ENCODE results near the gene NACC2. TPM values are rescaled to one million over a fixed set of nuclear protein-coding genes. Genes with fewer than 3 reads are reported as not detected.

The NACC2 gene
- total and polyA plus RNA-seq, 9 of the 15 experiments (the other 6 are each of a cell fraction or from before 2014, with no cell fraction given), result 0.70 to 25.1 (median 5.6) TPM

- TF ChIP-seq TEAD4 (IDR thresholded peaks at IDR 0.05; ENCODE audit: low read length) (no peak), TEAD4 (CRISPR knock-in tag; IDR thresholded peaks at IDR 0.05; ENCODE audit: borderline replicate concordance) (no peak), RBFOX2 (IDR thresholded peaks at IDR 0.05; ENCODE audit: low read depth, low read length) (peak; percentile 47; the same call in 1 of the 2 replicates), NFIC (IDR thresholded peaks at IDR 0.05) (no peak), MAZ (CRISPR knock-in tag; conservative IDR thresholded peaks at IDR 0.05 in 1 of 2, IDR thresholded peaks at IDR 0.05 in 1 of 2) (peak; percentile 14 to 19; a peak in 2 of 4 replicates), NRF1 (conservative IDR thresholded peaks at IDR 0.05 in 1 of 2, IDR thresholded peaks at IDR 0.05 in 1 of 2) (peak; percentile 47 to 56; a peak in 3 of 4 replicates), ZBTB7A (IDR thresholded peaks at IDR 0.05; ENCODE audit: borderline replicate concordance, control insufficient read depth, low read depth, low read length) (peak; percentile 42; the same call in 1 of the 2 replicates), ZNF444 (CRISPR knock-in tag; IDR thresholded peaks at IDR 0.05) (no peak), CTBP1 (IDR thresholded peaks at IDR 0.05; ENCODE audit: borderline replicate concordance) (peak; percentile 37), MIER1 (IDR thresholded peaks at IDR 0.05; ENCODE audit: low read depth) (no peak), ZNF766 (CRISPR knock-in tag; conservative IDR thresholded peaks at IDR 0.05) (0 out of 2 replicates have a peak, but pooled peaks have one; percentile 41), POLR2AphosphoS5 (IDR thresholded peaks at IDR 0.05; ENCODE audit: control insufficient read depth, insufficient read depth, low read depth, low read length) (peak; percentile 36; the same call in 1 of the 2 replicates), THAP12 (CRISPR knock-in tag; IDR thresholded peaks at IDR 0.05) (0 out of 2 replicates have a peak, but pooled peaks have one; percentile 10)
- TF ChIP-seq, protein P1, sequence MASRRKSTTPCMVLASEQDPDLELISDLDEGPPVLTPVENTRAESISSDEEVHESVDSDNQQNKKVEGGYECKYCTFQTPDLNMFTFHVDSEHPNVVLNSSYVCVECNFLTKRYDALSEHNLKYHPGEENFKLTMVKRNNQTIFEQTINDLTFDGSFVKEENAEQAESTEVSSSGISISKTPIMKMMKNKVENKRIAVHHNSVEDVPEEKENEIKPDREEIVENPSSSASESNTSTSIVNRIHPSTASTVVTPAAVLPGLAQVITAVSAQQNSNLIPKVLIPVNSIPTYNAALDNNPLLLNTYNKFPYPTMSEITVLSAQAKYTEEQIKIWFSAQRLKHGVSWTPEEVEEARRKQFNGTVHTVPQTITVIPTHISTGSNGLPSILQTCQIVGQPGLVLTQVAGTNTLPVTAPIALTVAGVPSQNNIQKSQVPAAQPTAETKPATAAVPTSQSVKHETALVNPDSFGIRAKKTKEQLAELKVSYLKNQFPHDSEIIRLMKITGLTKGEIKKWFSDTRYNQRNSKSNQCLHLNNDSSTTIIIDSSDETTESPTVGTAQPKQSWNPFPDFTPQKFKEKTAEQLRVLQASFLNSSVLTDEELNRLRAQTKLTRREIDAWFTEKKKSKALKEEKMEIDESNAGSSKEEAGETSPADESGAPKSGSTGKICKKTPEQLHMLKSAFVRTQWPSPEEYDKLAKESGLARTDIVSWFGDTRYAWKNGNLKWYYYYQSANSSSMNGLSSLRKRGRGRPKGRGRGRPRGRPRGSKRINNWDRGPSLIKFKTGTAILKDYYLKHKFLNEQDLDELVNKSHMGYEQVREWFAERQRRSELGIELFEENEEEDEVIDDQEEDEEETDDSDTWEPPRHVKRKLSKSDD (conservative IDR thresholded peaks at IDR 0.05; ENCODE audit: low read length), result no peak
- TF ChIP-seq, protein P2, sequence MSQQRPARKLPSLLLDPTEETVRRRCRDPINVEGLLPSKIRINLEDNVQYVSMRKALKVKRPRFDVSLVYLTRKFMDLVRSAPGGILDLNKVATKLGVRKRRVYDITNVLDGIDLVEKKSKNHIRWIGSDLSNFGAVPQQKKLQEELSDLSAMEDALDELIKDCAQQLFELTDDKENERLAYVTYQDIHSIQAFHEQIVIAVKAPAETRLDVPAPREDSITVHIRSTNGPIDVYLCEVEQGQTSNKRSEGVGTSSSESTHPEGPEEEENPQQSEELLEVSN (IDR thresholded peaks at IDR 0.05; ENCODE audit: borderline replicate concordance in 1 of 2, extremely low read depth in 1 of 2, insufficient read depth in 1 of 2, insufficient read length in 1 of 2, low read depth in 1 of 2, low read length in 1 of 2, poor library complexity in 1 of 2, severe bottlenecking in 1 of 2), result peak in 1 of 2 experiments; percentile 69
- TF ChIP-seq, protein P3, sequence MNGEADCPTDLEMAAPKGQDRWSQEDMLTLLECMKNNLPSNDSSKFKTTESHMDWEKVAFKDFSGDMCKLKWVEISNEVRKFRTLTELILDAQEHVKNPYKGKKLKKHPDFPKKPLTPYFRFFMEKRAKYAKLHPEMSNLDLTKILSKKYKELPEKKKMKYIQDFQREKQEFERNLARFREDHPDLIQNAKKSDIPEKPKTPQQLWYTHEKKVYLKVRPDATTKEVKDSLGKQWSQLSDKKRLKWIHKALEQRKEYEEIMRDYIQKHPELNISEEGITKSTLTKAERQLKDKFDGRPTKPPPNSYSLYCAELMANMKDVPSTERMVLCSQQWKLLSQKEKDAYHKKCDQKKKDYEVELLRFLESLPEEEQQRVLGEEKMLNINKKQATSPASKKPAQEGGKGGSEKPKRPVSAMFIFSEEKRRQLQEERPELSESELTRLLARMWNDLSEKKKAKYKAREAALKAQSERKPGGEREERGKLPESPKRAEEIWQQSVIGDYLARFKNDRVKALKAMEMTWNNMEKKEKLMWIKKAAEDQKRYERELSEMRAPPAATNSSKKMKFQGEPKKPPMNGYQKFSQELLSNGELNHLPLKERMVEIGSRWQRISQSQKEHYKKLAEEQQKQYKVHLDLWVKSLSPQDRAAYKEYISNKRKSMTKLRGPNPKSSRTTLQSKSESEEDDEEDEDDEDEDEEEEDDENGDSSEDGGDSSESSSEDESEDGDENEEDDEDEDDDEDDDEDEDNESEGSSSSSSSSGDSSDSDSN (IDR thresholded peaks at IDR 0.05; ENCODE audit: borderline replicate concordance in 1 of 2, low read depth in 2 of 2, low read length in 2 of 2), result peak; percentile 75 to 81; a peak in 2 of 4 replicates
These were observed at the start of gene NACC2 (continued) for GRCh38 chr9:136095070-136096058.

Data from K562 (cell line).